ENCODE measurements around the gene HOXD10. TPM values are rescaled to one million over a fixed set of nuclear protein-coding genes. Genes with fewer than 3 reads are reported as not detected.

HOXD10 gene
- total RNA-seq, 5 donors from 2014 or later (not counting 1 experiment from before 2014, with no cell fraction given): not detected

DNA sequence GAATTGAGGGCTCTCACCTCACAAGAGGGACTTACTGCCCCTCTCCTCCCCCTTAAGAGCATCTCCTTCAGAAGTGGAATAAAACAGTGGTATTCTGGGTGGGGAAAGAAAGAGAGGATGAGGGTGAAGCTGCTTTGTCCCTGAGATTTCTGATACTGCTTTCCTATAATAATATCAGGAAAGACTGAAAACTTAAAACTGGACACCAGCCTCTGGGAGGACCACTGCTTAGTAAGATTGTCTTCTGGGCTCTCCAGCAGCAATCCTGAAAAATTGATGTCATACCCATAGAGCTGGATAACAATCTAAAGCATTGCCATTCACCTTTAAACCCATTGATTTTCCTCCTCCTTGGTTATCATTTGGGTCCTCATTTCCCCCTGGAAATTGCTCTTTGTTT, 30.1 kb downstream of the HOXD10 start:
- POLR2A ChIA-PET: no interaction called here
- DNase-seq (no peak), ATAC-seq (replicated peaks in 1 of 4) (no peak)
- H3K27ac ChIP-seq (ENCODE audit: low read length): no peak overlapping the region
- peaks cover 4 to 12% (median 7%) of the 10 kb centered on the region in 3 donors for H3K4me1 Mint-ChIP-seq
- no peaks in the 10 kb centered on the region for H3K36me3 Mint-ChIP-seq
- H3K36me3 ChIP-seq (ENCODE audit: control insufficient read depth in 2 of 2, extremely low read depth in 1 of 2, insufficient read depth in 1 of 2, low read length in 1 of 2): no peaks in the 10 kb centered on the region
- CTCF ChIA-PET: interaction anchor here in 1 of 2 donors (0.6 kb wide), 1 partner anchor 9 kb away, joined by 3 read pairs; no protein-coding TSS in a partner anchor
- H3K9me3 Mint-ChIP-seq: no peaks in the 10 kb centered on the region
- peaks cover 21 to 81% of the 10 kb centered on the region in 2 experiments for H3K27me3 ChIP-seq (replicated peaks in 1 of 2; ENCODE audit: control insufficient read depth in 2 of 2, extremely low read depth in 1 of 2, insufficient read depth in 2 of 2, low read length in 1 of 2)
- H3K4me1 ChIP-seq (ENCODE audit: control insufficient read depth in 1 of 2, extremely low read depth in 1 of 2, insufficient read depth in 2 of 2, low read length in 2 of 2): peaks cover 0 to 3% of the 10 kb centered on the region in 2 experiments
- H3K27me3 Mint-ChIP-seq: peaks cover 88 to 98% of the 10 kb centered on the region in 2 donors
- H3K4me3 Mint-ChIP-seq: no peak overlapping the region
- no peak overlapping the region for H3K4me3 ChIP-seq (ENCODE audit: control insufficient read depth in 1 of 2, extremely low read depth in 1 of 2, low read length in 1 of 2)
- H3K9me3 ChIP-seq: no peaks in the 10 kb centered on the region
- H3K27ac Mint-ChIP-seq: peak overlapping the region in 1 of 2 donors; percentile 36

DNA sequence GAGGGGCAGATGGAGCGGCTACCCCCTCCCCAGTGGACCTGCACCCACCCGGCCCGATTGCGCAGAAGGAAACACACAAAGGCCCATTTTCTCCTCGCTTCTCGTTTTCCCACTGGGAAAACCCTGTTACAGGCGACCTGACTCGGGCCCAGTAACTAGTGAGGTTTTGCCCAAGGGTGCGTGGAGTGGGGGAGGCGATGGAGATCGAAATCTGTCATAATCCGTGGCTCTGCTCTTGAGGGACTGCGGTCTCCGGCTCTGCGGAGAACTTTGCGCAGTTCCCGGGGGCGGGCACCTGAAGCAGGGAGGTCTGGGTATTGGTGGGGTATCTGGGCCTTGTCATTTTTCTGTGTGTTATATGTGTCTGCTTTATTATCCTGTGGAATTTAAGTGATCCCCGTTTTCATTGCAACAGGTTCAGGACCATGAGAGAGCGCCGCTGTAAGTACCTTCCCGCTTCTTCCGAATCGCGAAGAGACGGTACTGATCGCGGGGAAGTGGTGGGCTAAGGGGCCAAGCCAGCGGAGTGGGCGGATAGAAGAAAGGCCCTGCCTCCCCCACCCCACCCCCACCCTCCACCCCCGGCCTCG, 30.7 kb downstream of the HOXD10 start:
- Mint-ChIP-seq H3K4me3 (no peak overlapping the region), H3K4me1 (peaks cover 4 to 12% (median 7%) of the 10 kb centered on the region in 3 donors), H3K27me3 (peaks cover 81 to 95% of the 10 kb centered on the region in 2 donors), H3K9me3 (no peaks in the 10 kb centered on the region), H3K27ac (peak overlapping the region in 1 of 2 donors; percentile 36), H3K36me3 (no peaks in the 10 kb centered on the region)
- Histone ChIP-seq H3K4me1 (ENCODE audit: control insufficient read depth in 1 of 2, extremely low read depth in 1 of 2, insufficient read depth in 2 of 2, low read length in 2 of 2) (peaks cover 0 to 4% of the 10 kb centered on the region in 2 experiments), H3K27ac (ENCODE audit: low read length) (no peak overlapping the region), H3K36me3 (ENCODE audit: control insufficient read depth in 2 of 2, extremely low read depth in 1 of 2, insufficient read depth in 1 of 2, low read length in 1 of 2) (no peaks in the 10 kb centered on the region), H3K27me3 (replicated peaks in 1 of 2; ENCODE audit: control insufficient read depth in 2 of 2, extremely low read depth in 1 of 2, insufficient read depth in 2 of 2, low read length in 1 of 2) (peaks cover 21 to 84% of the 10 kb centered on the region in 2 experiments), H3K9me3 (no peaks in the 10 kb centered on the region), H3K4me3 (ENCODE audit: control insufficient read depth in 1 of 2, extremely low read depth in 1 of 2, low read length in 1 of 2) (no peak overlapping the region)
- ATAC-seq (replicated peaks in 1 of 4) (no peak), DNase-seq (no peak)
- whole genome bisulfite sequencing (ENCODE audit: insufficient coverage): 18% methylated on average over 12 of the region's 32 CpGs
- POLR2A ChIA-PET: no interaction called here
- CTCF ChIA-PET: interaction anchor here in 1 of 2 donors (0.6 kb wide), 1 partner anchor 8 kb away, joined by 3 read pairs; no protein-coding TSS in a partner anchor

DNA sequence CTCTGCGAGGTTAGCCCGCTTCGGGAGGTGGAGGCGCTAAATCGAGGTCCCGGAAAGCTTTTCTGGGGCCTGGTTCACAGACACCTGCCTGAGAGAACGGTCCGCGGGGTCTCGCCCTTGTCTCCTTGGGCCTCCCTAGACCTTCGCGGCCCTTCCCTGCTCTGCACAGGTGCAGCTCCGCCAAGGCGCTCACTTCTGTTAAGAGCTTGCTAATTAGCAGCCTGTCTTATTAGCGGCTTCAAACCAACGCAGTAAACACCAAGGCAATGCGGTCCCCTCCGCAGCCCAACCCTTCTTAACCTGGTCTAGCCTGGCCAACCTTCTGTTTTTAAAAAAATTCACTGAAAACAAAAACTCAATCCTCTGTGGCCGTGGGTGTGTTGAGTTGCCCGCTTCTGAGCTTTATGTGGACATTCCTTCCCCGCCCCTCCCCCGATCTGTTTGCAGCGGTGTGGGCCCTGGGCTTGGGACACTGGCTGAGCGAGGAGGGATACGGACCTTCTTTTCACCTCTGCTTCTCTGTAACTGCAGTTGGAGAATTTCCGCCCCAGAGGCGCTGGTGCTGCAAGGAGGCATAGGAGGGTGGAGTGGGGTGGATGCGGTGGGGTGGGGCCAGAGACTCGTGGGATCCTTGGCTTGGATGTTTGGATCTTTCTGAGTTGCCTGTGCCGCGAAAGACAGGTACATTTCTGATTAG, 31.4 kb downstream of the HOXD10 start:
- no peak overlapping the region for H3K27ac ChIP-seq (ENCODE audit: low read length)
- DNase-seq (no peak), ATAC-seq (replicated peaks in 1 of 4) (no peak)
- peaks cover 21 to 84% of the 10 kb centered on the region in 2 experiments for H3K27me3 ChIP-seq (replicated peaks in 1 of 2; ENCODE audit: control insufficient read depth in 2 of 2, extremely low read depth in 1 of 2, insufficient read depth in 2 of 2, low read length in 1 of 2)
- ChIA-PET CTCF (no interaction called here), POLR2A (no interaction called here)
- Mint-ChIP-seq H3K36me3 (no peaks in the 10 kb centered on the region), H3K27ac (no peak overlapping the region), H3K27me3 (peaks cover 79 to 94% of the 10 kb centered on the region in 2 donors), H3K4me1 (peaks cover 4 to 12% (median 7%) of the 10 kb centered on the region in 3 donors), H3K9me3 (no peaks in the 10 kb centered on the region), H3K4me3 (no peak overlapping the region)
- H3K4me1 ChIP-seq (ENCODE audit: control insufficient read depth in 1 of 2, extremely low read depth in 1 of 2, insufficient read depth in 2 of 2, low read length in 2 of 2): peaks cover 0 to 7% of the 10 kb centered on the region in 2 experiments
- 13% methylated on average over 25 of the region's 31 CpGs for WGBS (ENCODE audit: insufficient coverage)
- H3K4me3 ChIP-seq (ENCODE audit: control insufficient read depth in 1 of 2, extremely low read depth in 1 of 2, low read length in 1 of 2): no peak overlapping the region
- no peaks in the 10 kb centered on the region for H3K9me3 ChIP-seq
- no peaks in the 10 kb centered on the region for H3K36me3 ChIP-seq (ENCODE audit: control insufficient read depth in 2 of 2, extremely low read depth in 1 of 2, insufficient read depth in 1 of 2, low read length in 1 of 2)

DNA sequence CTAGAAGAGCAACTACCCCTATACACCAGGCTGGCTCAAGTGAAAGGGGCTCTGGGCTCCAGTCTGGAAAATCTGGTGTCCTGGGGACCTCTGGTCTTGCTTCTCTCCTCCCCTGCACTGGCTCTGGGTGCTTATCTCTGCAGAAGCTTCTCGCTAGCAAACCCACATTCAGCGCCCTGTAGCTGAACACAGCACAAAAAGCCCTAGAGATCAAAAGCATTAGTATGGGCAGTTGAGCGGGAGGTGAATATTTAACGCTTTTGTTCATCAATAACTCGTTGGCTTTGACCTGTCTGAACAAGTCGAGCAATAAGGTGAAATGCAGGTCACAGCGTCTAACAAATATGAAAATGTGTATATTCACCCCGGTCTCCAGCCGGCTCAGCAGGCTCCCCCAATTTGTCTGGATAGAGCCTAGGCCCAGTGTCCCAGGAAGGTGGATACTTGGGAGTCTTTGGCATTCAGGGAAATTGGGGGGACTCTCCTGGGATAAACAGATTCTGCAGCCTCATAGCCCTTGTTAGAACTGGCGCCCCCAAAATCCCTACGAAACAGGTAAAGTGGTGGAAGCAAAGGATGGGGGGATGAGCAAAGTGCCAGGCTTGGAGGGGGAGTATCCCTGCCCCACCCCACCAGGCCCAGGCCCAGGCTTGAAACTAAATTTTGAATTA, 32.3 kb downstream of the HOXD10 start:
- no peak overlapping the region for H3K4me3 ChIP-seq (ENCODE audit: control insufficient read depth in 1 of 2, extremely low read depth in 1 of 2, low read length in 1 of 2)
- ChIA-PET POLR2A (no interaction called here), CTCF (no interaction called here)
- peaks cover 19 to 80% of the 10 kb centered on the region in 2 experiments for H3K27me3 ChIP-seq (replicated peaks in 1 of 2; ENCODE audit: control insufficient read depth in 2 of 2, extremely low read depth in 1 of 2, insufficient read depth in 2 of 2, low read length in 1 of 2)
- Mint-ChIP-seq H3K36me3 (no peaks in the 10 kb centered on the region), H3K27me3 (peaks cover 78 to 92% of the 10 kb centered on the region in 2 donors), H3K27ac (no peak overlapping the region), H3K9me3 (no peaks in the 10 kb centered on the region), H3K4me3 (no peak overlapping the region), H3K4me1 (peaks cover 4 to 12% (median 7%) of the 10 kb centered on the region in 3 donors)
- H3K9me3 ChIP-seq: no peaks in the 10 kb centered on the region
- H3K36me3 ChIP-seq (ENCODE audit: control insufficient read depth in 2 of 2, extremely low read depth in 1 of 2, insufficient read depth in 1 of 2, low read length in 1 of 2): no peaks in the 10 kb centered on the region
- 43% methylated on average over 7 of the region's 11 CpGs for WGBS (ENCODE audit: insufficient coverage)
- H3K4me1 ChIP-seq (ENCODE audit: control insufficient read depth in 1 of 2, extremely low read depth in 1 of 2, insufficient read depth in 2 of 2, low read length in 2 of 2): peaks cover 0 to 7% of the 10 kb centered on the region in 2 experiments
- H3K27ac ChIP-seq (ENCODE audit: low read length): no peak overlapping the region
- ATAC-seq (replicated peaks in 1 of 4): no peak
- no peak for DNase-seq

DNA sequence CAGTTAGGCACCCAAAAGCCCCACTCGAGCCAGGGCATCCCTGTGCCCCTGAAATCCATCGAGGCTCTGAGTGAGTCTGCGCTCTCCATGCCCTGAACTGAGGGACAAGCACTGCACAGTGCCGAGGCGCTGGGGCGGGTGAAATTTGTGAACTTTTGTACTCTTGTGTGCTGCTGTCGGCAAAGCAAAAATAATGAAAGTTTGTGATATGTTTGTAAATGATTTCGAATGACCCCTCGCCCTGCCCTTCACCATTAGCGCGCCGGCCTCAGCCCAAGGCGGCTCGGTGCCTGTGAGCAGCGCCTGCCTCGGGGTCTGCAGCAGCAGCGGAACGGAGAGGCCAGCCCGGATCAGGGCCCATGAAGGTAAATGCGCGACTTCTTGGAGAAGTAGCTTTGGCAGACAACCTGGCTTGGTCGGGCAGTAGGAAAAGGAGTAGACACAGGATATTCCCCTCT, 32.9 kb downstream of the HOXD10 start:
- no peak overlapping the region for H3K27ac Mint-ChIP-seq
- ChIA-PET POLR2A (no interaction called here), CTCF (no interaction called here)
- WGBS (ENCODE audit: insufficient coverage): 19% methylated on average over 20 of the region's 22 CpGs
- H3K4me3 ChIP-seq (ENCODE audit: control insufficient read depth in 1 of 2, extremely low read depth in 1 of 2, low read length in 1 of 2): no peak overlapping the region
- H3K4me1 Mint-ChIP-seq: peaks cover 4 to 12% (median 7%) of the 10 kb centered on the region in 3 donors
- no peak overlapping the region for H3K4me3 Mint-ChIP-seq
- H3K27ac ChIP-seq (ENCODE audit: low read length): no peak overlapping the region
- H3K27me3 ChIP-seq (replicated peaks in 1 of 2; ENCODE audit: control insufficient read depth in 2 of 2, extremely low read depth in 1 of 2, insufficient read depth in 2 of 2, low read length in 1 of 2): peaks cover 16 to 76% of the 10 kb centered on the region in 2 experiments
- H3K27me3 Mint-ChIP-seq: peaks cover 78 to 93% of the 10 kb centered on the region in 2 donors
- H3K9me3 ChIP-seq: no peaks in the 10 kb centered on the region
- no peaks in the 10 kb centered on the region for H3K9me3 Mint-ChIP-seq
- no peaks in the 10 kb centered on the region for H3K36me3 ChIP-seq (ENCODE audit: control insufficient read depth in 2 of 2, extremely low read depth in 1 of 2, insufficient read depth in 1 of 2, low read length in 1 of 2)
- ATAC-seq (replicated peaks in 1 of 4) (no peak), DNase-seq (no peak)
- H3K4me1 ChIP-seq (ENCODE audit: control insufficient read depth in 1 of 2, extremely low read depth in 1 of 2, insufficient read depth in 2 of 2, low read length in 2 of 2): peaks cover 0 to 7% of the 10 kb centered on the region in 2 experiments
- H3K36me3 Mint-ChIP-seq: no peaks in the 10 kb centered on the region

DNA sequence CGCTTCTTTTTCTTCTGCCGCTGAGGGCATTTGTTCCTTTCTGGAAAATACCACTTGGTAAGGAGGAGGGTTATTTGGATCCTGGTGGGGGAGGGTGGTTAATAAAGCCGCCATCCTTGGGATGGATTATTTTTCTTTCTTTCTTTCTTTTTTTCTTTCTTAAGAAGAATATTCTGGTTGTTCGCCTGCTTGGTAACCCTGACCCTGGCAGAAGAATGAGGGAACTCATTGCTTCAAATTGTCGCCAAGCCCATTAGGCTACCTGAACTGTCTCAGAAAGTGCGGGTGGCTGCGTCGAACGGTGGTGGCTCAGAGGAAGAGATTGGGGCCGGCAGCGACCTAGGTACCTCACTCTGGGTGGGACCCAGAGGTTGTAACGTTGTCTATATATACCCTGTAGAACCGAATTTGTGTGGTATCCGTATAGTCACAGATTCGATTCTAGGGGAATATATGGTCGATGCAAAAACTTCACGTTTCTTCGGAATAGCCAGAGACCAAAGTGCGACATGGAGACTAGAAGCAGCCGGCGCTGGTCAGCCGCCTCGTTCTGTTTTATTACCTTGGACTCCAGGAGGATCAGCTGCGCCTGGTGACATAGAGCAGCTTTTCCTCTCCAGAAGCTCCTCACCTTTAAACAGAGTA, 33.5 kb downstream of the HOXD10 start:
- Histone ChIP-seq H3K27me3 (replicated peaks in 1 of 2; ENCODE audit: control insufficient read depth in 2 of 2, extremely low read depth in 1 of 2, insufficient read depth in 2 of 2, low read length in 1 of 2) (peaks cover 16 to 75% of the 10 kb centered on the region in 2 experiments), H3K4me1 (ENCODE audit: control insufficient read depth in 1 of 2, extremely low read depth in 1 of 2, insufficient read depth in 2 of 2, low read length in 2 of 2) (peaks cover 0 to 7% of the 10 kb centered on the region in 2 experiments), H3K4me3 (ENCODE audit: control insufficient read depth in 1 of 2, extremely low read depth in 1 of 2, low read length in 1 of 2) (no peak overlapping the region), H3K9me3 (no peaks in the 10 kb centered on the region), H3K27ac (ENCODE audit: low read length) (no peak overlapping the region), H3K36me3 (ENCODE audit: control insufficient read depth in 2 of 2, extremely low read depth in 1 of 2, insufficient read depth in 1 of 2, low read length in 1 of 2) (no peaks in the 10 kb centered on the region)
- ChIA-PET CTCF (no interaction called here), POLR2A (interaction anchor here in 1 of 2 donors (0.6 kb wide), 1 partner anchor 11 kb away, joined by 3 read pairs; no protein-coding TSS in a partner anchor)
- Mint-ChIP-seq H3K4me3 (no peak overlapping the region), H3K27me3 (peaks cover 78 to 92% of the 10 kb centered on the region in 2 donors), H3K36me3 (no peaks in the 10 kb centered on the region), H3K27ac (peak overlapping the region in 1 of 2 donors; percentile 50), H3K9me3 (no peaks in the 10 kb centered on the region), H3K4me1 (peaks cover 4 to 12% (median 7%) of the 10 kb centered on the region in 3 donors)
- ATAC-seq (replicated peaks in 1 of 4) (no peak), DNase-seq (no peak)
- WGBS (ENCODE audit: insufficient coverage): 26% methylated on average over 15 of the region's 24 CpGs

Measured in T-cell (primary cell).